ENCODE measurements around the gene IL9.

- TF ChIP-seq CTCF (IDR thresholded peaks at IDR 0.05): no peak
- no peak for TF ChIP-seq POLR2AphosphoS5 (IDR thresholded peaks at IDR 0.05; ENCODE audit: low read depth, low read length)
Measured at GRCh38 chr5:135850231-135850630, 45.4 kb downstream of the IL9 start.

Measured in Panc1 (cell line).